ENCODE data around the gene SAPCD2. TPM values are rescaled to one million over a fixed set of nuclear protein-coding genes. Genes with fewer than 3 reads are reported as not detected.

SAPCD2 gene
- total and polyA plus RNA-seq, 9 of the 15 experiments (the other 6 are each of a cell fraction or from before 2014, with no cell fraction given), result 3.4 to 91.8 (median 18.8) TPM

- TF ChIP-seq CREB5 (CRISPR knock-in tag; IDR thresholded peaks at IDR 0.05) (no peak), IRF9 (tag; IDR thresholded peaks at IDR 0.05) (no peak), TOE1 (IDR thresholded peaks at IDR 0.05; ENCODE audit: borderline replicate concordance) (no peak), TOE1 (CRISPR knock-in tag; IDR thresholded peaks at IDR 0.05; ENCODE audit: borderline replicate concordance, low read depth) (no peak), FOXO4 (CRISPR knock-in tag; IDR thresholded peaks at IDR 0.05) (no peak), GMEB1 (CRISPR knock-in tag; IDR thresholded peaks at IDR 0.05) (0 out of 2 replicates have a peak, but pooled peaks have one; percentile 10), HMGN3 (IDR thresholded peaks at IDR 0.05; ENCODE audit: borderline replicate concordance, extremely low read depth, insufficient read length, low read depth, low read length) (peak; percentile 29), JUNB (CRISPR knock-in tag; conservative IDR thresholded peaks at IDR 0.05) (no peak), SP2 (IDR thresholded peaks at IDR 0.05; ENCODE audit: extremely low read depth, low read depth, low read length, poor library complexity, severe bottlenecking) (no peak), MYC (IDR thresholded peaks at IDR 0.05; ENCODE audit: low read depth, low read length) (peak; percentile 92), MYC (CRISPR knock-in tag; IDR thresholded peaks at IDR 0.05; ENCODE audit: borderline replicate concordance, low read depth) (no peak), ZNF79 (CRISPR knock-in tag; IDR thresholded peaks at IDR 0.05; ENCODE audit: low read depth) (no peak), KLF16 (IDR thresholded peaks at IDR 0.05) (no peak), ARNT (IDR thresholded peaks at IDR 0.05) (no peak), FIP1L1 (IDR thresholded peaks at IDR 0.05; ENCODE audit: low read depth, low read length, poor library complexity, severe bottlenecking) (no peak), TCF7L2 (IDR thresholded peaks at IDR 0.05; ENCODE audit: low read depth, low read length) (no peak), ZNF140 (CRISPR knock-in tag; IDR thresholded peaks at IDR 0.05) (no peak), UBTF (IDR thresholded peaks at IDR 0.05; ENCODE audit: borderline replicate concordance in 1 of 2, low read depth in 2 of 2, low read length in 2 of 2) (peak; percentile 54 to 58; a peak in 2 of 4 replicates), POLR2AphosphoS5 (IDR thresholded peaks at IDR 0.05; ENCODE audit: control insufficient read depth, insufficient read depth, low read depth, low read length) (no peak)
Measured at GRCh38 chr9:137114613-137115393, 44.4 kb upstream of the SAPCD2 start, which contains the start of gene DPP7 (continued).

Measured in K562 (cell line).